ENCODE measurements around the gene NPHS1. TPM values are rescaled to one million over a fixed set of nuclear protein-coding genes. Genes with fewer than 3 reads are reported as not detected.
A peak's percentile ranks its signal among the peaks of the same experiment; 100 is the strongest.

NPHS1 gene
- total RNA-seq, 1 donor from 2014 or later: 17.5 TPM

GRCh38 chr19:35846038-35846668, 6.2 kb downstream of the NPHS1 start:
- TF ChIP-seq, protein P1, sequence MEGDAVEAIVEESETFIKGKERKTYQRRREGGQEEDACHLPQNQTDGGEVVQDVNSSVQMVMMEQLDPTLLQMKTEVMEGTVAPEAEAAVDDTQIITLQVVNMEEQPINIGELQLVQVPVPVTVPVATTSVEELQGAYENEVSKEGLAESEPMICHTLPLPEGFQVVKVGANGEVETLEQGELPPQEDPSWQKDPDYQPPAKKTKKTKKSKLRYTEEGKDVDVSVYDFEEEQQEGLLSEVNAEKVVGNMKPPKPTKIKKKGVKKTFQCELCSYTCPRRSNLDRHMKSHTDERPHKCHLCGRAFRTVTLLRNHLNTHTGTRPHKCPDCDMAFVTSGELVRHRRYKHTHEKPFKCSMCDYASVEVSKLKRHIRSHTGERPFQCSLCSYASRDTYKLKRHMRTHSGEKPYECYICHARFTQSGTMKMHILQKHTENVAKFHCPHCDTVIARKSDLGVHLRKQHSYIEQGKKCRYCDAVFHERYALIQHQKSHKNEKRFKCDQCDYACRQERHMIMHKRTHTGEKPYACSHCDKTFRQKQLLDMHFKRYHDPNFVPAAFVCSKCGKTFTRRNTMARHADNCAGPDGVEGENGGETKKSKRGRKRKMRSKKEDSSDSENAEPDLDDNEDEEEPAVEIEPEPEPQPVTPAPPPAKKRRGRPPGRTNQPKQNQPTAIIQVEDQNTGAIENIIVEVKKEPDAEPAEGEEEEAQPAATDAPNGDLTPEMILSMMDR (IDR thresholded peaks at IDR 0.05; ENCODE audit: unreplicated experiment): no peak
- H3K4me3 Mint-ChIP-seq (ENCODE audit: low read depth): peak overlapping the region; percentile 61
- no peak for DNase-seq (ENCODE audit: low spot score, unreplicated experiment)
- H3K9me3 Mint-ChIP-seq (ENCODE audit: low read depth): no peaks in the 10 kb centered on the region
- H3K4me1 Mint-ChIP-seq (ENCODE audit: low read depth): peaks cover 21% of the 10 kb centered on the region
- peak overlapping the region; percentile 87 for H3K27ac Mint-ChIP-seq
- H3K27me3 Mint-ChIP-seq: peaks cover 65% of the 10 kb centered on the region
- H3K36me3 Mint-ChIP-seq (ENCODE audit: insufficient read depth): peaks cover 2% of the 10 kb centered on the region

DNA sequence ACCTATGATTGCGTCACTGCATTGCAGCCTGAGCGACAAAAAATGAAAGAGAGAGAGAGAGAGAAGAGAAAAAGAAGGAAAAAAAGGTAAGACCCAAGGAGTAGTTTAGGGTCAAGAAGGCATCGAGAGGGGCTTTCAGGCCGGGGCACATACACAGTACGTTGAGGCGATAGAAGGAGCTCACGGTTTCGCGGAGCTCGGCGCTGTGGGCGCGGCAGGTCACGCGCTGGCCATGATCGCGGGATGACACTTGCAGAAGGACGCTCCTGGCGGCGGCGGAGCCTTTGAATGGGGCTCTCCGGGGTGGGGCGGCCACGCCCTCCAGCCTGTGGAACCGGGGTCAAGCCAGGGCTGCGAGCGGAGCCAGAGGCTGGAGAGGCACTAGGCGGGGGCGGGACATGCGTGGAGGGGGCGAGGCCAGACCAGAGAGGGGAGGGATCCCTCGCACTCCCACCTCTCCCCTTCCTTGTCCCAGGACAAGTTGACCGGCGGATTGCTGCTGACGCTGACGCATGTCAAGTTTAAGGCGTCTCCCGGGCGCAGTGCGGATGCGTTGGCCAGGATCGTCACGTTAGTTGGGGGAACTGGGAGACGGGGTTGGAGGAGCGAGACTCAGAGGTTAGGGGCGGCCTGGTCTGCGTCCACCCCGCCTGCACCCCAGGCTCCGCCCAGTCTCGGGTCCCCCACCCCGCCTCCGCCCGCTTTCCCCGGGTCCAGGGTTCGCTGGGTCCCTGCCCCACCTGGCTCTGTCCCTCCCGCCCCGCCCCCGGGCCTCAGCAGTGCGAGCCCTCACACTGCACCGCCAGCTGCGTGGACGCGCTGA, 6.9 kb downstream of the NPHS1 start:
- no peaks in the 10 kb centered on the region for H3K9me3 Mint-ChIP-seq (ENCODE audit: low read depth)
- TF ChIP-seq, protein P1 (IDR thresholded peaks at IDR 0.05; ENCODE audit: unreplicated experiment): no peak
- peaks cover 18% of the 10 kb centered on the region for H3K4me1 Mint-ChIP-seq (ENCODE audit: low read depth)
- peak overlapping the region; percentile 62 for H3K4me3 Mint-ChIP-seq (ENCODE audit: low read depth)
- H3K27me3 Mint-ChIP-seq: peaks cover 63% of the 10 kb centered on the region
- no peak for DNase-seq (ENCODE audit: low spot score, unreplicated experiment)
- H3K36me3 Mint-ChIP-seq (ENCODE audit: insufficient read depth): peaks cover 2% of the 10 kb centered on the region
- H3K27ac Mint-ChIP-seq: peak overlapping the region; percentile 82

- H3K27ac Mint-ChIP-seq: peak overlapping the region; percentile 75
- peak overlapping the region; percentile 62 for H3K4me3 Mint-ChIP-seq (ENCODE audit: low read depth)
- H3K4me1 Mint-ChIP-seq (ENCODE audit: low read depth): peaks cover 18% of the 10 kb centered on the region
- H3K27me3 Mint-ChIP-seq: peaks cover 63% of the 10 kb centered on the region
- H3K36me3 Mint-ChIP-seq (ENCODE audit: insufficient read depth): peaks cover 2% of the 10 kb centered on the region
- DNase-seq (ENCODE audit: low spot score, unreplicated experiment): no peak
- TF ChIP-seq, protein P1 (IDR thresholded peaks at IDR 0.05; ENCODE audit: unreplicated experiment): no peak
- H3K9me3 Mint-ChIP-seq (ENCODE audit: low read depth): no peaks in the 10 kb centered on the region
Observed at GRCh38 chr19:35844482-35845214, 7.7 kb downstream of the NPHS1 start.

- Mint-ChIP-seq H3K36me3 (ENCODE audit: insufficient read depth) (peaks cover 3% of the 10 kb centered on the region), H3K9me3 (ENCODE audit: low read depth) (no peaks in the 10 kb centered on the region), H3K27me3 (peaks cover 60% of the 10 kb centered on the region), H3K4me3 (ENCODE audit: low read depth) (peak overlapping the region; percentile 62), H3K27ac (no peak overlapping the region), H3K4me1 (ENCODE audit: low read depth) (peaks cover 18% of the 10 kb centered on the region)
- TF ChIP-seq, protein P1 (IDR thresholded peaks at IDR 0.05; ENCODE audit: unreplicated experiment): no peak
- DNase-seq (ENCODE audit: low spot score, unreplicated experiment): no peak
Observed at GRCh38 chr19:35843676-35844481, 8.4 kb downstream of the NPHS1 start.
